HG03060 (cell line): Measurements from ENCODE around the gene DEFB132.

Experiments used
- ATAC-seq: cut with Tn5 transposase; IDR thresholded peaks from one replicate; pipeline ENCODE4 v1.9.1; 2021; ENCODE audit warnings: low read depth, moderate number of reproducible peaks; ENCODE audit not compliant: unreplicated experiment

Gene DEFB132

DNA sequence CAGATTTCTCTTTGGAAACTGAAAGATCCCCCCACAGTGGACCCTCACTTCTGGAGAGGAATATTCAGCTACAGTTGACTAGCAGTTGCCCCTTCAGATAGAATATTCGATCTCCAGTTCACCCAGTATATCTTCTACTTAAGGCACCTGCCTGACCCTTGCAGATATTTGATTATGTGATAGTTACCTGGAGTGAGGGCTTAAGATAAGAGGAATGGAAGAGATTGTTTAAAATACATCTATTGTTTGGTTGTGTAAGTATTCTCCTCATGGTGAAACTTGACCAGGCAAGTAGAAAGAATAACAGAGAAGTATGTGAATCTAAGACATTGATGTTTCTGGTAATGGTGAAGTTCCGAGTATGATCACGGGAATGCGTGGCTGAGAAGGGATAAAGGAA is 38.3 kb downstream of the DEFB132 start:
- ATAC-seq, result no peak

DNA sequence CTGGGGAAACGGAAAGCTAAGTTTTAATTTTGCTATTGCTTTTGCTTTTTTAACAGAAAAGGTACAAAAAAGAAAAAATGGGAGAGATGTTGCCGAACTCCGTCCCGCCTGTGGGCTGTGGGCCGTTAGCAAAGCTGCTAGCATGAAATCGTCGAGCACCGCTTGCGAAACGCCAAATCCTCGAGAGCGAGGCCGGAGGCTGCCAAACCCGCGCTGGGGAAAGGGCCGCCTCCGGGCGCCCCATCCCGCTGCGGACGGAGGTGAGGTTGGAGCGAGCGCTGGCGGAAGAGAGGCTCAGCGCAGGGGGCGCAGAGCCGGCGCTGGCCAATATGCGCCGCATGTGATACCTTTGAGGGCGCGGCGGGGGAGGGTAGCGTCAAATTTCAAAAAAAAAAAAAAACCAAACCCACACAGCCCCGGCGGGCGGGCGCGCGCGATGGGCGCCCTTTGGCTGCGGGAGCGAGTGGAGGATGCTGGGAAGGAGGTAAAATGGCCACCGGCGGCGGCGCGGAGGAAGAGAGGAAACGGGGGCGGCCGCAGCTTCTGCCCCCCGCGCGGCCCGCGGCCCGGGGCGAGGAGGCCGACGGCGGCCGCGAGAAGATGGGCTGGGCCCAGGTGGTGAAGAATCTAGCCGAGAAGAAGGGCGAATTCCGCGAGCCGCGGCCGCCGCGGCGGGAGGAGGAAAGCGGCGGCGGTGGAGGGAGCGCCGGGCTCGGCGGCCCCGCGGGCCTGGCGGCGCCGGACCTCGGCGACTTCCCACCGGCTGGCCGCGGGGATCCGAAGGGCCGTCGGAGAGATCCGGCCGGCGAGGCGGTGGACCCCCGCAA is 39.8 kb downstream of the DEFB132 start, which contains the start of gene ZCCHC3:
TSS of gene ZCCHC3 (plus strand) at position 473 of the 827 bp plus-strand sequence. CDS start at position 490, 17 bp downstream.
- ATAC-seq, result no peak

DNA sequence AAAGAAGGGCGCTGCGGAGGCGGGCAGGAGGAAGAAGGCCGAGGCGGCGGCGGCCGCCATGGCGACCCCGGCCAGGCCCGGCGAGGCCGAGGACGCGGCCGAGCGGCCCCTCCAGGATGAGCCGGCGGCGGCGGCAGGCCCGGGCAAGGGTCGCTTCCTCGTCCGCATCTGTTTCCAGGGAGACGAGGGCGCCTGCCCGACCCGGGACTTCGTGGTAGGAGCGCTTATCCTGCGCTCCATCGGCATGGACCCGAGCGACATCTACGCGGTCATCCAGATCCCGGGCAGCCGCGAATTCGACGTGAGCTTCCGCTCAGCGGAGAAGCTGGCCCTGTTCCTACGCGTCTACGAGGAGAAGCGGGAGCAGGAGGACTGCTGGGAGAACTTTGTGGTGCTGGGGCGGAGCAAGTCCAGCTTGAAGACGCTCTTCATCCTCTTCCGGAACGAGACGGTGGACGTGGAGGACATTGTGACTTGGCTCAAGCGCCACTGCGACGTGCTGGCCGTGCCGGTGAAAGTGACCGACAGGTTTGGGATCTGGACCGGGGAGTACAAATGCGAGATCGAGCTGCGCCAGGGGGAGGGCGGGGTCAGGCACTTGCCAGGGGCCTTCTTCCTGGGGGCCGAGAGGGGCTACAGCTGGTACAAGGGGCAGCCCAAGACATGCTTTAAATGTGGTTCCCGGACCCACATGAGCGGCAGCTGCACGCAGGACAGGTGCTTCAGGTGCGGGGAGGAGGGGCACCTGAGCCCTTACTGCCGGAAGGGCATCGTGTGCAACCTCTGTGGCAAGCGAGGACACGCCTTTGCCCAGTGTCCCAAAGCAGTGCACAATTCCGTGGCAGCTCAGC is 40.6 kb downstream of the DEFB132 start:
- ATAC-seq, result no peak

DNA sequence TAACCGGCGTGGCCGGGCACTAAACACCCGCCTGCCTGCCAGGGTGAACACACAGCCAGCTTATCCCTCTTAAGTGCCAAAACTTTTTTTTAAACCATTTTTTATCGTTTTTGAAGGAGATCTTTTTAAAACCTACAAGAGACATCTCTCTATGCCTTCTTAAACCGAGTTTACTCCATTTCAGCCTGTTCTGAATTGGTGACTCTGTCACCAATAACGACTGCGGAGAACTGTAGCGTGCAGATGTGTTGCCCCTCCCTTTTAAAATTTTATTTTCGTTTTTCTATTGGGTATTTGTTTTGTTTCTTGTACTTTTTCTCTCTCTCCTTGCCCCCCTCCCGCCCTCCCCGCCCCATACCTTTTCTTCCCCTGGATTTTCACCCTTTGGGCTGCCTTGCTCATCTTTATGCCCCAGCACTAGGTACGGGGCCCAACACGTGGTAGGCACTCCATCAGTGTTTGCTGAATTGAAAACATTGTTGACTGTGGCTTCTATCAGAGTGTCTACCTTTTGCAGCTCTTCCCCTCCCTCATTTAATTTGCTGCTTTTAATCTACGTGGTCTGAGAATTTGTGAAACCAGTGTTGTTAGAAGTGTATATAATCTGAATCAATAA is 41.4 kb downstream of the DEFB132 start:
- ATAC-seq, result no peak

DNA sequence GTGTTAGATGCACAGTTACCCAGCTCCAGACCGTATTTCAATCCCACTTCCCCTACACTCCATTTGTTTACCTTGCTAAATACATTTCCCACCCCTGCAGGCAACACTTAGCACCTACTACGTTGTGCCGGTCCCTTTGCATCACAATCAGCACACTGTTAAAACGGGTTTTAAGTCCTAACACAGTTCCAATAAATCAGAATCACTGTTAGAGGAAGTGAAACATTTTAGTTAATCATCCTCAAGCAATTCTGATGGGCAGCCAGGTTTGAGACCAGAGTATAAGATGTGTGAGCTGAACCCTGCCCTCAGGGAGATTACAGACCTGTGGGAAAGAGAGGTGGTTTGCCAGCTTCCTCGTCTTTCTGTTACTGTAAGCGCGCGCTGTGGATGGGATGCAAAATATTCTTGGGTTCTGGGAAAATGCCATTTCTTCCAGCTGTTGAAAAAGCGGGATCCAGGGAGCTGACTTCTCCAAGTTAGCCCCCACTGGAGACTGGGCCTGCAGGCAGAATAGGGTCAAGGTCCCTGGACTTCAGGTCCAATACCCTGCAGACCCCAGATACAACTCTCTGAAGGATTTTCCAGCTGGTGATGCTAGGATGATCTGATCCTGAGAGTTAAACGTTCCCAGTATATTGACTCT is 42.9 kb downstream of the DEFB132 start:
- ATAC-seq, result no peak

DNA sequence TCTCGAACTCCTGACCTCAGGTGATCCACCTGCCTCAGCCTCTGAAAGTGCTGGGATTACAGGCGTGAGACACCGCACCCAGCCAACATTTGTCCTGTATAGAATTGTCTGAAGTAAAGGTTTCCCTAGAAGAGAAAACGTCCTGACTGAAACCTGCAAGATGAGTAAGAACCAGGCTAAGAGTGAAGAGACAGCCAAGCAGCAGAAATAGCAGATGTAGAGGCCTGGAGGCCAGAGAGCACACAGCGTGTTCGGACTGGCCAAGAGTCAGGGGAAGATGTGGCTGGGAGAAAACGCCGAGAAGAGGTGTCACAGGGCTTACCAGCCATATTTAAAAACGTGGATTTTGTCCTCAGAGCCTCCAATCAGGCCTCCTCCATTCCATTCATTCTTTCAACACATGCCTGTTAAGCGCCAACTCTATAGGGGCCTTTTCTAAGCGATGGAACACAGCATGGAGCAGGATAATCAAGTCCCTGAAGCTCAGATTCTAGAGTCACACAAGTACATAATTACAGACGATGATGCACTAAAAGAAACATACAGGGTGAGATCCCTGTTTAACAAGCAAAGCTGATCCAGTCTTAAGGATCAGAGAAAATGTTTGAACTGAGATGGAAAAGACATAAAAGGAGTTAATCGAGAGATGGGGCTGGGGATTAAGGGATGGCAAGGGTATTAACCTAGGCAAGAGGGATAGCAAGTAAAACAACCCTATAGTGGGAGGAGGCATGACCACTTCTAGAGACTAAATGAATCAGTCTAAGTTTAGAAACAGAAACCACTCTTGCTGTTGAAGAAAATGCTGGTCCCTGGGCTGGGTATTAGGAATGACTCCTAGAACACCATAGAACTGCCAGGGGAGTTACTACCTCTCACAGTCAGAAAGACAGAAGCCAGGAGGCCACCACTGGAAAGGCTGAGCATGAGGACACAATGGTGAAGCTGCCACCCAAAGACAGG is 44.6 kb downstream of the DEFB132 start:
- ATAC-seq, result no peak

DNA sequence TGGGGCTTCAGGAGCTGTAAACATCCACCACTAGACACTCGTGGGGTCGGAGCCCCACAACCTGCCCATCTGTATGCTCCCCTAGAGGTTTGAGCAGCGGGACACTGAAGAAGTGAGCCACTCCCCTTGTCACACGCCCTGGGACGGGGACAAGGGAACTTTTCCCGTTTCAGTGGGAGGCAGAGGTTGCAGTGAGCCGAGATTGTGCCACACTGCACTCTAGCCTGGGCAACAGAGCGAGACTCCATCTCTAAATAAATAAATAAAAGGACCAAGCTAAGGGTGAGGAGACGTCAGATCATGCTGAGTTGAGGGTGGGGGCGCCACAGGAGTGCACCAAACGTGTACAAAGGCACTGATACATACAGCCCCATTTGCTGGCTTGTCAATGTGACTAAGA is 48.2 kb downstream of the DEFB132 start:
- ATAC-seq, result no peak

DNA sequence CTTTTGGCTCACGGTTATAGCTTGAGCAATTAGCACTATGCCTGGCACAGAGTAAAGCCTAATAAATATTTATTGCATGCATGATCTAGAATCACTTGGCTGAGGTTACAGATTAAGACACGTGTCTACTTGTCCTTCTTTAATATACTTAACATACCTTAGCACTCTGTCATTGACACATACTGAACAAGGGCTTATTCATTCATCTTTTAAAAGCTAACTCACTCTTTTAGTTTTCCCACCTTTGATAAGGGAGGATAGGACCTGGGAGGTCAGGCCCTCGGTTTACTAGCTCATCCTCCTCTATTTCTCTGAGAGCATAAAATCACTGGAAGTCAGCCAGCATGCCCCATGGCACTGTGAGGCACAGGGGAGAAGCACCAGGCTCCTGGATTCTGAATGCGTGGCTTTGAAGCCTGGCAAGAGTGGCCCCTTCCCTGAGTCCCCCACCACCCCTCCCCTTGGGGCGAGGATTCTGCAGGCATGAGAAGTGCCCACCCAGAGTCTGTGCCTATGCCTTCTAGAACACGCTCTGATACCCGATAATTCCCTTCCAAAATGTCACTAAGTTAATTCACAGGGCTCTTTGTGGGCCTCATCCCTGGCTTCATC is 51.0 kb downstream of the DEFB132 start:
- no peak for ATAC-seq

DNA sequence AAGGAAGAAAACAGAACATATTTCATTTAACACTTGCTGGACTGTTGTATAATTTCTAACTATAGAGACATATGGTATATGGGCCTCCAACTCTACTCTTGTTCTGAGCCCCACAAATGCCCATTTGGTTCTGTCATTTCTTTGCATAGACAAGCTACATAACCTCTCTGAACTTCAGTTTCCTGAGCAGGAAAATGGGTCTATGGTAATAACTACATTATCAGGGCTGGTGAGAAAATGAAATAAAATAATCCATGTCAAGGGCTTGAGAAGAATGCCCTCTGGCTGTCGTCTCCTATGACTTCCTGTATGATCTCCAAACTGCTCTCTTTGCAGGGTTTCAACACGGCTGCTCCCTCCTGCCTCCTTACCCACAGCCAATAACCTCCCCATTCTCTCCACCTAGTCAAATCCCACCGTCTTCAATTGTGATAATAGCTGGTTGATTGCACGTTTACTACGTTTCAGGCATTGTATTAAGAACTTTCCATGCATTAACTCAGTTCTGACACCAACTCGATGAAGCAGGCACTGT is 51.8 kb downstream of the DEFB132 start:
- ATAC-seq, result no peak

DNA sequence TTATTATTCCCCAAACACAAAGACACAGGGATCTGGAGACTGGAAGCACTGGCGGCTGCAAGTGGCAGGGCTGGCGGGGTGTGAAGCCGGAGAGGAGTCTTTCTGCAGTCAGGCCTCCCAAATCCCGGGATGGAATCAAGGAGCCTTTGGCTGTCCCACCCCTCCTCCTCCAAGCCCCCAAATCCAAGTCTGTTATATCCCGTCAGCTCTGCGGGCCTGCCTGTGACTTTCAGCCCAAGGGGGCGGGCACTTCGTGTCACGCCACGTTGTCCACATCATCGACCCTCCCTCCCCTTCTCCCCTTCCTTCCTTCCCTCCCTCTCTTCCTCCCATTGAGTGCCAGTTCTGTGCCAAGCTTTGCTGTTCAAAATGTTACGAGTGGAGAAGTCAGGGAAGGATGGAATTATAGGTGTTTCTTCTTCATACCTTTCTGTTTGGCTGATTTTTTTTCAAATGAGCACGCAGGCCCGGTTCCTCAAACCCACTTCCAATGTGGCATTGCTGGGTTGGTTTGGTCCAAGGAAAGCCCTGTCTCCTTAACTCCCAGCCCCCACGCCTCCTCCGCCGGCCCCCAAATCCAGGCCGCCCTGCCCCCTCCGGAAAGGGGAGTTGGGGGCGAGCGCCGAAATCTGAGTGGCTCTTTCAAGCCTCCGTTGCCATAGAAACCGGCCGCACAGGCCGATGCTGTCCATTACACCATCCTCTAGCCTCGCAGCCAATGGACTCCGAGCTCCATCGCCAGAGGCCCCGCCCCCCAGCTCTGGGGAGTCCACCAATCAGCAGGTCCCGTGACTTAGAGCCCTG is 52.5 kb downstream of the DEFB132 start:
- ATAC-seq, result peak; percentile 90

DNA sequence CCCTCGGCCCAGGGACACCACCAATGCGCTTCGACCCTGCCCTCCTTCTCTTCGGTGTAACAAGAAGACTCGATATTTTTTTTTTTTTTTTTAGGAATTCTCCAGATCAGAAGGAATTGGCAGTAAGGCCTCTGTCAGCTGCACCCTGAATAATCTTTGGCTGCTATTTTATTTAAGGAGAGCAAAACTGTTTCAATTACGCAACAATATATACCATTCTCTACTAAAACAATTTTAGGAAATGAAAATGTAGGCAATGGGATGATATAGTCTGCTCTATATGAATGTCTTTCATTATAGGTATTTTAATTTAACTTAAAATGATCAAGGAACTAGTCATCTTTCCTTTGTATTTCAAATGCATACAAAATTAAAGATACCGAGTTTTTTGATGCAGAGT is 53.1 kb downstream of the DEFB132 start:
- no peak for ATAC-seq
